KMS-11 (cell line): ENCODE measurements around the gene STX16.

ENCODE experiments used
- H2AFZ ChIP-seq: fragments of 200-600 bp; sonication (generic); 2 replicates; pipeline ENCODE4 v1.6.1; 2016; ENCODE audit warnings: antibody characterized with exemption, mixed run types, low read depth
- H3K27ac ChIP-seq: fragments of 200-600 bp; sonication (generic); 2 replicates; pipeline ENCODE4 v1.6.1; 2016; ENCODE audit warnings: mild to moderate bottlenecking, mixed run types
- H3K27me3 ChIP-seq: fragments of 200-600 bp; sonication (generic); 2 replicates; pipeline ENCODE4 v1.6.1; 2017; ENCODE audit warnings: mild to moderate bottlenecking, low read depth, mixed run types, moderate library complexity; ENCODE audit not compliant: insufficient read depth
- H3K36me3 ChIP-seq: fragments of 200-600 bp; sonication (generic); 2 replicates; pipeline ENCODE4 v1.6.1; 2017; ENCODE audit warnings: mild to moderate bottlenecking, mixed run types; ENCODE audit not compliant: insufficient read depth
- H3K4me1 ChIP-seq: fragments of 200-600 bp; sonication (generic); 2 replicates; pipeline ENCODE4 v1.6.1; 2016; ENCODE audit warnings: mild to moderate bottlenecking, low read depth, mixed run types; ENCODE audit not compliant: poor library complexity, severe bottlenecking
- H3K4me2 ChIP-seq: fragments of 200-600 bp; sonication (generic); 2 replicates; pipeline ENCODE4 v1.7.0; 2016; ENCODE audit warnings: mild to moderate bottlenecking, mixed run types
- H3K4me3 ChIP-seq: fragments of 200-600 bp; sonication (generic); IDR thresholded peaks from 2 replicates; pipeline ENCODE4 v1.6.1; 2017; ENCODE audit warnings: low read depth, low read length, mixed read lengths; ENCODE audit not compliant: insufficient read depth
- H3K79me2 ChIP-seq: fragments of 200-600 bp; sonication (generic); 2 replicates; pipeline ENCODE4 v1.6.1; 2016; ENCODE audit warnings: low read depth, mixed run types; ENCODE audit not compliant: insufficient read depth
- H3K9ac ChIP-seq: fragments of 200-600 bp; sonication (generic); 2 replicates; pipeline ENCODE4 v1.6.1; 2016; ENCODE audit warnings: mild to moderate bottlenecking, mixed run types
- H4K20me1 ChIP-seq: fragments of 200-600 bp; sonication (generic); 2 replicates; pipeline ENCODE4 v1.6.1; 2016; ENCODE audit warnings: mild to moderate bottlenecking, mixed run types; ENCODE audit not compliant: insufficient read depth
- CTCF ChIP-seq: fragments of 200-600 bp; sonication (generic); conservative IDR thresholded peaks from 2 replicates; pipeline ENCODE4 v1.6.1; 2017; ENCODE audit warnings: low read depth, mild to moderate bottlenecking, antibody characterized with exemption, low read length, moderate library complexity, mixed read lengths

Gene STX16

GRCh38 chr20:58701431-58702160 lies 50.5 kb downstream of the STX16 start:
- no peak for TF ChIP-seq CTCF
- H3K79me2 ChIP-seq, result no peaks in the 10 kb centered on the region
- H3K27ac ChIP-seq, result no peak overlapping the region
- H4K20me1 ChIP-seq, result no peaks in the 10 kb centered on the region
- H3K4me3 ChIP-seq, result no peak overlapping the region
- no peaks in the 10 kb centered on the region for H3K36me3 ChIP-seq
- no peak overlapping the region for H3K4me2 ChIP-seq
- H3K4me1 ChIP-seq, result no peaks in the 10 kb centered on the region
- H3K27me3 ChIP-seq, result no peaks in the 10 kb centered on the region
- H2AFZ ChIP-seq, result no peak overlapping the region
- no peak overlapping the region for H3K9ac ChIP-seq

- H2AFZ ChIP-seq, result no peak overlapping the region
- H3K27ac ChIP-seq, result no peak overlapping the region
- no peak overlapping the region for H3K9ac ChIP-seq
- no peaks in the 10 kb centered on the region for H3K79me2 ChIP-seq
- H3K4me1 ChIP-seq, result no peaks in the 10 kb centered on the region
- H3K27me3 ChIP-seq, result no peaks in the 10 kb centered on the region
- H3K4me3 ChIP-seq, result no peak overlapping the region
- H3K4me2 ChIP-seq, result no peak overlapping the region
- H4K20me1 ChIP-seq, result no peaks in the 10 kb centered on the region
- no peak for TF ChIP-seq CTCF
- no peaks in the 10 kb centered on the region for H3K36me3 ChIP-seq
Measured at GRCh38 chr20:58702161-58702510, 51.1 kb downstream of the STX16 start.

- Histone ChIP-seq H3K27ac (no peak overlapping the region), H3K36me3 (no peaks in the 10 kb centered on the region)
Measured at GRCh38 chr20:58702859-58703648, 52.0 kb downstream of the STX16 start.

GRCh38 chr20:58703765-58704371 lies 52.8 kb downstream of the STX16 start:
- Histone ChIP-seq H3K4me1 (no peaks in the 10 kb centered on the region), H3K27me3 (no peaks in the 10 kb centered on the region), H3K9ac (no peak overlapping the region), H3K27ac (no peak overlapping the region), H3K4me3 (no peak overlapping the region), H3K4me2 (no peak overlapping the region), H2AFZ (no peak overlapping the region), H4K20me1 (no peaks in the 10 kb centered on the region), H3K36me3 (no peaks in the 10 kb centered on the region), H3K79me2 (no peaks in the 10 kb centered on the region)
- TF ChIP-seq CTCF, result no peak

More at GRCh38 chr20:58702859-58703648, 52.0 kb downstream of the STX16 start:
- no peaks in the 10 kb centered on the region for H3K27me3 ChIP-seq
- no peak overlapping the region for H3K9ac ChIP-seq
- H3K4me2 ChIP-seq, result no peak overlapping the region
- no peak overlapping the region for H2AFZ ChIP-seq
- no peaks in the 10 kb centered on the region for H4K20me1 ChIP-seq
- H3K79me2 ChIP-seq, result no peaks in the 10 kb centered on the region
- no peak overlapping the region for H3K4me3 ChIP-seq
- H3K4me1 ChIP-seq, result no peaks in the 10 kb centered on the region
- TF ChIP-seq CTCF, result peak; percentile 44
